ENCODE data around the gene FKTN. TPM values are rescaled to one million over a fixed set of nuclear protein-coding genes. Genes with fewer than 3 reads are reported as not detected.

Gene FKTN
- polyA plus RNA-seq, 1 of the 3 experiments (the other 2 are of a cell fraction): 5.3 TPM

- TF ChIP-seq, protein P1, sequence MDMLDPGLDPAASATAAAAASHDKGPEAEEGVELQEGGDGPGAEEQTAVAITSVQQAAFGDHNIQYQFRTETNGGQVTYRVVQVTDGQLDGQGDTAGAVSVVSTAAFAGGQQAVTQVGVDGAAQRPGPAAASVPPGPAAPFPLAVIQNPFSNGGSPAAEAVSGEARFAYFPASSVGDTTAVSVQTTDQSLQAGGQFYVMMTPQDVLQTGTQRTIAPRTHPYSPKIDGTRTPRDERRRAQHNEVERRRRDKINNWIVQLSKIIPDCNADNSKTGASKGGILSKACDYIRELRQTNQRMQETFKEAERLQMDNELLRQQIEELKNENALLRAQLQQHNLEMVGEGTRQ (IDR thresholded peaks at IDR 0.05; ENCODE audit: borderline replicate concordance, low read depth, low read length): no peak
- no peak for TF ChIP-seq PBX3 (IDR thresholded peaks at IDR 0.05)
- TF ChIP-seq FOXJ3 (CRISPR knock-in tag; IDR thresholded peaks at IDR 0.05): no peak
- TF ChIP-seq, protein P2, sequence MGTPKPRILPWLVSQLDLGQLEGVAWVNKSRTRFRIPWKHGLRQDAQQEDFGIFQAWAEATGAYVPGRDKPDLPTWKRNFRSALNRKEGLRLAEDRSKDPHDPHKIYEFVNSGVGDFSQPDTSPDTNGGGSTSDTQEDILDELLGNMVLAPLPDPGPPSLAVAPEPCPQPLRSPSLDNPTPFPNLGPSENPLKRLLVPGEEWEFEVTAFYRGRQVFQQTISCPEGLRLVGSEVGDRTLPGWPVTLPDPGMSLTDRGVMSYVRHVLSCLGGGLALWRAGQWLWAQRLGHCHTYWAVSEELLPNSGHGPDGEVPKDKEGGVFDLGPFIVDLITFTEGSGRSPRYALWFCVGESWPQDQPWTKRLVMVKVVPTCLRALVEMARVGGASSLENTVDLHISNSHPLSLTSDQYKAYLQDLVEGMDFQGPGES (IDR thresholded peaks at IDR 0.05; ENCODE audit: low read depth, low read length): no peak
These were observed 118.5 kb downstream of the FKTN start (continued) for GRCh38 chr9:105676351-105676923.

- no peak overlapping the region for H2AFZ ChIP-seq (ENCODE audit: low read depth)
- H3K9me2 ChIP-seq: no peaks in the 10 kb centered on the region
- no peaks in the 10 kb centered on the region for H3K27me3 ChIP-seq (ENCODE audit: insufficient read depth)
- no peaks in the 10 kb centered on the region for H3F3A ChIP-seq (replicated peaks; ENCODE audit: insufficient read depth)
- no peak overlapping the region for H3K4me3 ChIP-seq (ENCODE audit: low read depth in 2 of 2, low read length in 1 of 2)
- no peaks in the 10 kb centered on the region for H3K79me2 ChIP-seq (ENCODE audit: insufficient read depth)
- H3K27ac ChIP-seq (ENCODE audit: low read depth in 2 of 2, low read length in 1 of 2): no peak overlapping the region
- POLR2A ChIA-PET: no interaction called here
- no peak for DNase-seq
- no peak overlapping the region for H3K4me2 ChIP-seq
- WGBS (ENCODE audit: low lambda C conversion rate): 100% methylated on average over 1 of the region's 1 CpG
- H3K36me3 ChIP-seq (replicated peaks in 1 of 2; ENCODE audit: control insufficient read depth in 1 of 2, insufficient read depth in 2 of 2, low read length in 1 of 2): no peaks in the 10 kb centered on the region
- H3K9ac ChIP-seq: no peak overlapping the region
- CTCF ChIA-PET: interaction anchor here (0.7 to 1.7 kb wide), 3 partner anchors 10 to 25 kb away, joined by 3 to 4 read pairs (median 3); no protein-coding TSS in a partner anchor
- no peaks in the 10 kb centered on the region for H4K20me1 ChIP-seq (ENCODE audit: insufficient read depth)
- H3K4me1 ChIP-seq (ENCODE audit: control insufficient read depth in 1 of 2, insufficient read depth in 2 of 2, low read depth in 1 of 2, low read length in 1 of 2): no peaks in the 10 kb centered on the region; a peak in 1 of 4 replicates
- H3K9me3 ChIP-seq: no peaks in the 10 kb centered on the region
- TF ChIP-seq REST (IDR thresholded peaks at IDR 0.05; ENCODE audit: low read depth, low read length) (no peak), GATA2 (CRISPR knock-in tag; IDR thresholded peaks at IDR 0.05) (no peak), PBX3 (IDR thresholded peaks at IDR 0.05) (no peak), EZH2phosphoT487 (IDR thresholded peaks at IDR 0.05; ENCODE audit: borderline replicate concordance, low read depth) (no peak), SMC3 (IDR thresholded peaks at IDR 0.05; ENCODE audit: low read depth, low read length) (no peak), RAD21 (IDR thresholded peaks at IDR 0.05; ENCODE audit: low read length) (no peak), CTCF (IDR thresholded peaks at IDR 0.05) (no peak), TAF1 (IDR thresholded peaks at IDR 0.05; ENCODE audit: borderline replicate concordance, low read depth, low read length) (no peak), RFX5 (IDR thresholded peaks at IDR 0.05; ENCODE audit: low read length) (no peak), MXI1 (IDR thresholded peaks at IDR 0.05; ENCODE audit: low read depth, low read length) (no peak)
- TF ChIP-seq, protein P3, sequence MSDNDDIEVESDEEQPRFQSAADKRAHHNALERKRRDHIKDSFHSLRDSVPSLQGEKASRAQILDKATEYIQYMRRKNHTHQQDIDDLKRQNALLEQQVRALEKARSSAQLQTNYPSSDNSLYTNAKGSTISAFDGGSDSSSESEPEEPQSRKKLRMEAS (IDR thresholded peaks at IDR 0.05; ENCODE audit: low read depth): no peak
- TF ChIP-seq, protein P1 (IDR thresholded peaks at IDR 0.05; ENCODE audit: borderline replicate concordance, low read depth, low read length): no peak
- TF ChIP-seq, protein P4, sequence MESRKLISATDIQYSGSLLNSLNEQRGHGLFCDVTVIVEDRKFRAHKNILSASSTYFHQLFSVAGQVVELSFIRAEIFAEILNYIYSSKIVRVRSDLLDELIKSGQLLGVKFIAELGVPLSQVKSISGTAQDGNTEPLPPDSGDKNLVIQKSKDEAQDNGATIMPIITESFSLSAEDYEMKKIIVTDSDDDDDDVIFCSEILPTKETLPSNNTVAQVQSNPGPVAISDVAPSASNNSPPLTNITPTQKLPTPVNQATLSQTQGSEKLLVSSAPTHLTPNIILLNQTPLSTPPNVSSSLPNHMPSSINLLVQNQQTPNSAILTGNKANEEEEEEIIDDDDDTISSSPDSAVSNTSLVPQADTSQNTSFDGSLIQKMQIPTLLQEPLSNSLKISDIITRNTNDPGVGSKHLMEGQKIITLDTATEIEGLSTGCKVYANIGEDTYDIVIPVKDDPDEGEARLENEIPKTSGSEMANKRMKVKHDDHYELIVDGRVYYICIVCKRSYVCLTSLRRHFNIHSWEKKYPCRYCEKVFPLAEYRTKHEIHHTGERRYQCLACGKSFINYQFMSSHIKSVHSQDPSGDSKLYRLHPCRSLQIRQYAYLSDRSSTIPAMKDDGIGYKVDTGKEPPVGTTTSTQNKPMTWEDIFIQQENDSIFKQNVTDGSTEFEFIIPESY (IDR thresholded peaks at IDR 0.05; ENCODE audit: borderline replicate concordance, low read depth): no peak
These were observed 120.2 kb downstream of the FKTN start for GRCh38 chr9:105678163-105678562.
